Keratinocyte (primary cell): ENCODE data around the gene METTL1. TPM values are rescaled to one million over a fixed set of nuclear protein-coding genes. Genes with fewer than 3 reads are reported as not detected.
A peak's percentile ranks its signal among the peaks of the same experiment; 100 is the strongest.

Experiments used
- DNase-seq: peaks from one replicate; pipeline ENCODE4 v3.0.0-alpha.2; 2011; ENCODE audit warnings: low read depth, missing footprints, low spot score
- FAIRE-seq: peaks from 2 replicates; lab custom pipeline; 2011; peaks lifted over from hg19 to GRCh38; lab: Jason Lieb, UNC
- H2AFZ ChIP-seq: 2 replicates; pipeline ENCODE4 v1.6.0; 2012; ENCODE audit warnings: low read length, control low read depth, inconsistent platforms; ENCODE audit not compliant: control insufficient read depth
- H3K27ac ChIP-seq: 2 replicates; pipeline ENCODE4 v1.5.1; 2011; ENCODE audit warnings: low read length; ENCODE audit not compliant: control insufficient read depth, insufficient read depth
- H3K27me3 ChIP-seq: 3 replicates; pipeline ENCODE4 v1.6.0; 2011; ENCODE audit warnings: low read length; ENCODE audit not compliant: control insufficient read depth, insufficient read depth; ENCODE audit errors: extremely low read depth
- H3K36me3 ChIP-seq, 2 experiments: 2 replicates in 1 of 2; 3 replicates in 1 of 2; pipeline ENCODE4 v1.5.1; 2011; ENCODE audit warnings: low read length in 2 of 2, mild to moderate bottlenecking in 1 of 2; ENCODE audit not compliant: control insufficient read depth in 2 of 2, insufficient read depth in 2 of 2; ENCODE audit errors: extremely low read depth in 1 of 2
- H3K4me1 ChIP-seq: 3 replicates; pipeline ENCODE4 v1.5.1; 2011; ENCODE audit warnings: low read length; ENCODE audit not compliant: control insufficient read depth, insufficient read depth; ENCODE audit errors: extremely low read depth
- H3K4me2 ChIP-seq: 3 replicates; pipeline ENCODE4 v1.6.0; 2011; ENCODE audit warnings: low read depth, low read length; ENCODE audit not compliant: control insufficient read depth, insufficient read depth; ENCODE audit errors: extremely low read depth
- H3K4me3 ChIP-seq, 3 experiments: fragments of 200-600 bp in 1 of 3; sonication (generic) in 1 of 3; 2 replicates in 2 of 3; 3 replicates in 1 of 3; pipeline ENCODE4 v1.5.1; 2011 to 2016; ENCODE audit warnings: low read length in 3 of 3, mild to moderate bottlenecking in 3 of 3, control low read depth in 2 of 3, inconsistent platforms in 1 of 3, low read depth in 1 of 3, mixed read lengths in 1 of 3, mixed run types in 1 of 3, moderate library complexity in 1 of 3; ENCODE audit not compliant: control insufficient read depth in 2 of 3, insufficient read depth in 2 of 3; ENCODE audit errors: extremely low read depth in 1 of 3
- H3K79me2 ChIP-seq: 2 replicates; pipeline ENCODE4 v1.6.0; 2012; ENCODE audit warnings: low read length; ENCODE audit not compliant: control insufficient read depth, insufficient read depth
- H3K9ac ChIP-seq: 3 replicates; pipeline ENCODE4 v1.6.0; 2011; ENCODE audit warnings: low read length; ENCODE audit not compliant: control insufficient read depth, insufficient read depth; ENCODE audit errors: extremely low read depth
- H3K9me1 ChIP-seq: 3 replicates; pipeline ENCODE4 v1.6.0; 2011; ENCODE audit warnings: low read length; ENCODE audit not compliant: control insufficient read depth, insufficient read depth; ENCODE audit errors: extremely low read depth
- H3K9me3 ChIP-seq: 2 replicates; pipeline ENCODE4 v1.5.1; 2012; ENCODE audit warnings: low read depth, low read length; ENCODE audit not compliant: control insufficient read depth
- H4K20me1 ChIP-seq: 3 replicates; pipeline ENCODE4 v1.6.0; 2011; ENCODE audit warnings: low read length; ENCODE audit not compliant: control insufficient read depth, insufficient read depth; ENCODE audit errors: extremely low read depth
- EZH2 ChIP-seq: IDR thresholded peaks from one replicate; pipeline ENCODE4 v1.6.1; 2012; ENCODE audit warnings: inconsistent platforms, mild to moderate bottlenecking, low read length, moderate library complexity
- dilution Hi-C: fragments of 300-500 bp; cut with MboI; formaldehyde crosslinking; loops from one replicate; pipeline ENCODE4 v1.7.0; 2020; ENCODE audit warnings: low sequenced_read_pairs; ENCODE audit not compliant: extremely low pct_ligation_motif_present
- polyA plus RNA-seq, 5 experiments: library from polyadenylated mRNA; depleted of rRNA in 3 of 5; stranded (reverse) in 3 of 5; stranded (forward) in 1 of 5; unstranded in 1 of 5; fragments of >200 nt; gene quantifications; 1 replicate in 1 of 5; 2 replicates in 3 of 5; 3 replicates in 1 of 5; pipeline versions ENCODE4 v1.2.1 to v1.2.3, GENCODE V29; 2011 to 2012; ENCODE audit warnings: missing spikeins in 2 of 5, low read depth in 1 of 5, low replicate concordance in 1 of 5
- TF ChIP-seq, protein P1 (sequence below), 3 experiments: IDR thresholded peaks in 1 of 3; conservative IDR thresholded peaks in 1 of 3; optimal IDR thresholded peaks in 1 of 3; 2 replicates in 2 of 3; 3 replicates in 1 of 3; pipeline versions ENCODE3 to v1.5.1; 2011; ENCODE audit warnings: low read length in 3 of 3, mild to moderate bottlenecking in 3 of 3, moderate library complexity in 2 of 3, control low read depth in 1 of 3, inconsistent platforms in 1 of 3; ENCODE audit not compliant: insufficient read depth in 2 of 3; ENCODE audit errors: extremely low read depth in 1 of 3

METTL1 gene
- polyA plus RNA-seq, 1 donor (not counting 4 experiments of a cell fraction or from before 2014, with no cell fraction given), result 24.5 TPM

DNA sequence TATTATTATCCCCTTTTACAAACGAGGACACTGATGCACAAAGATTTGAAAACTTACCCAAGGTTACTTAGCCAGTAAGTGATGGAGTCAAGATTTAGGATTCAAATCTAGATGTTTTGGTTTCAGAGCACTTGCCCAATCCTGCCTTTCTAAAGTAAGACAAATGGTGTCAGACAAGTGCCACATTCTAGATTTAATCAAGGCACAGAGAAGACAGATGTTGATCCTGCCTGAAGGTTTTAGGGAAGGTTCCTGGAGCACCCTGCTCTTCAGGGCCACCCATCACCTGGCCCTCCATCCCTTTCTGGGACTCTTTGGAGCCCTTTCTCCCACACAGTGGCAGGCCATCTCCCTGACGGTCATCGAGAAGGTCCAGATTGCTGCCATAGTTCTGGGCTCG lies 14.1 kb downstream of the METTL1 start:
- no peaks in the 10 kb centered on the region for H3K27me3 ChIP-seq
- dilution Hi-C loops, result no loop called here

DNA sequence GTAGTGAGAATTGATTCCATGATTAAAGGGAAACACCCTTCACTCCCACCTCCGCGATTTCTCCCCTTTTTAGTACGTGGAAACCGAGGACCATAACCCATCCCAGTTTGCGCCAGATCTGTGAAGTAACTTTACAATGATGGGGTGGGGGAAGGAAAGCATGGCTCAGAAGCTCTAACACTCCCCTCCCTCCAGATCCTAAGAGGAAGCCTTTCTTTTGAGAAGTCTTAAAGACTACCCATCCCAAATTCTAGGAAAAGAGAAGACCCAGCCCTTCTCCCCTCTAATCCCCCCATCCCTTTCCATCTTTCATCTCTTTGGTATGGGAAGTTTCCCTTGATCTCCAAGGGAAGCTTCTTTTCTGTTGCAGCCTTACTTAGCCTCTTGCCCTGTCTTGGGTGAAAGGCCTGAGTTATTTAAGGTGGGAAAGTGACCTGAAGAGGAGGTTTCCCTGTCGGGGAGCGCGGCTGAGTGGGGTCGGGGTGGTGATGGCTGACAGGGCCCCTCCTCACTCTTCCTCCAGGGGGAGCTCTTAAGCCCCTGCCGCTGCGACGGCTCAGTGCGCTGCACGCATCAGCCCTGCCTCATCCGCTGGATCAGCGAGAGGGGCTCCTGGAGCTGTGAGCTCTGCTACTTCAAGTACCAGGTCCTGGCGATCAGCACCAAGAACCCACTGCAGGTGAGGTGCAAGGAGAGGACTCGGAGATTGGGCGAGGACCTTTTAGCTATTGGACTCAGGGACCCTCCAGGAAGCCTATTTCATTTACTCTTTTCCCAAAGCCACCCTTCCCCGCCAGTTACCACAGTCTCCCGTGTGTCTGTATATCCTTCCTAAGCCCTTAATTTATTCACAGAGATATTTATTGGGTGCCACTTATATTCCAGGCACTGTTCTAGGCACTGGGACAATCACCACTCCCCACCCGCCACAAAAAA lies 15.2 kb downstream of the METTL1 start:
- Histone ChIP-seq H3K36me3 (peaks cover 21 to 27% of the 10 kb centered on the region in 2 experiments), H3K27me3 (no peaks in the 10 kb centered on the region), H3K79me2 (peaks cover 3% of the 10 kb centered on the region), H2AFZ (no peak overlapping the region), H3K9me3 (no peaks in the 10 kb centered on the region), H3K27ac (no peak overlapping the region), H3K9ac (peak overlapping the region; percentile 58), H3K4me1 (peaks cover 29% of the 10 kb centered on the region), H3K4me2 (peak overlapping the region; percentile 78), H3K9me1 (no peaks in the 10 kb centered on the region), H3K4me3 (peak overlapping the region; percentile 56 to 73 (median 69)), H4K20me1 (peaks cover 7% of the 10 kb centered on the region)
- DNase-seq (no peak), FAIRE-seq (no peak)
- TF ChIP-seq, protein P1, sequence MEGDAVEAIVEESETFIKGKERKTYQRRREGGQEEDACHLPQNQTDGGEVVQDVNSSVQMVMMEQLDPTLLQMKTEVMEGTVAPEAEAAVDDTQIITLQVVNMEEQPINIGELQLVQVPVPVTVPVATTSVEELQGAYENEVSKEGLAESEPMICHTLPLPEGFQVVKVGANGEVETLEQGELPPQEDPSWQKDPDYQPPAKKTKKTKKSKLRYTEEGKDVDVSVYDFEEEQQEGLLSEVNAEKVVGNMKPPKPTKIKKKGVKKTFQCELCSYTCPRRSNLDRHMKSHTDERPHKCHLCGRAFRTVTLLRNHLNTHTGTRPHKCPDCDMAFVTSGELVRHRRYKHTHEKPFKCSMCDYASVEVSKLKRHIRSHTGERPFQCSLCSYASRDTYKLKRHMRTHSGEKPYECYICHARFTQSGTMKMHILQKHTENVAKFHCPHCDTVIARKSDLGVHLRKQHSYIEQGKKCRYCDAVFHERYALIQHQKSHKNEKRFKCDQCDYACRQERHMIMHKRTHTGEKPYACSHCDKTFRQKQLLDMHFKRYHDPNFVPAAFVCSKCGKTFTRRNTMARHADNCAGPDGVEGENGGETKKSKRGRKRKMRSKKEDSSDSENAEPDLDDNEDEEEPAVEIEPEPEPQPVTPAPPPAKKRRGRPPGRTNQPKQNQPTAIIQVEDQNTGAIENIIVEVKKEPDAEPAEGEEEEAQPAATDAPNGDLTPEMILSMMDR (optimal IDR thresholded peaks at IDR 0.05 in 1 of 3, IDR thresholded peaks at IDR 0.05 in 1 of 3, conservative IDR thresholded peaks at IDR 0.05 in 1 of 3; ENCODE audit: extremely low read depth in 1 of 3, insufficient read depth in 2 of 3, low read length in 3 of 3), result peak; percentile 71 to 88 (median 86)
- TF ChIP-seq EZH2, result no peak
- dilution Hi-C loops, result no loop called here

More for the DNA sequence above, 14.1 kb downstream of the METTL1 start:
- Histone ChIP-seq H3K4me1 (peaks cover 29% of the 10 kb centered on the region), H4K20me1 (peaks cover 7% of the 10 kb centered on the region), H3K27ac (no peak overlapping the region), H3K79me2 (peaks cover 4% of the 10 kb centered on the region), H3K9me1 (no peaks in the 10 kb centered on the region), H3K4me3 (no peak overlapping the region), H3K4me2 (no peak overlapping the region), H3K9me3 (no peaks in the 10 kb centered on the region), H3K36me3 (peaks cover 25 to 37% of the 10 kb centered on the region in 2 experiments), H2AFZ (no peak overlapping the region), H3K9ac (no peak overlapping the region)
- no peak for TF ChIP-seq EZH2
- TF ChIP-seq, protein P1 (optimal IDR thresholded peaks at IDR 0.05 in 1 of 3, IDR thresholded peaks at IDR 0.05 in 1 of 3, conservative IDR thresholded peaks at IDR 0.05 in 1 of 3; ENCODE audit: extremely low read depth in 1 of 3, insufficient read depth in 2 of 3, low read length in 3 of 3), result no peak
- FAIRE-seq, result no peak
- DNase-seq, result no peak
